T-cell (primary cell): Measurements from ENCODE around the gene TFCP2L1. TPM values are rescaled to one million over a fixed set of nuclear protein-coding genes. Genes with fewer than 3 reads are reported as not detected.
A peak's percentile ranks its signal among the peaks of the same experiment; 100 is the strongest.

Source experiments
- ATAC-seq, 4 experiments: fragments of 200-7000 bp in 3 of 4; fragments of 150-1000 bp in 1 of 4; cut with Tn5 transposase; replicated peaks in 1 of 4; 1 replicate in 3 of 4; 2 replicates in 1 of 4; pipeline ENCODE4 v1.10.0; 2021; ENCODE audit warnings: moderate library complexity in 3 of 4, mild to moderate bottlenecking in 2 of 4, moderate number of reproducible peaks in 1 of 4
- CTCF ChIA-PET, 2 donors: fragments of 300-600 bp; sonication (Branson Sonifier 250); formaldehyde crosslinking; loops; one replicate each; lab custom pipeline; 2022; ENCODE audit warnings: antibody characterized with exemption in 2 of 2; lab: Charles Lee
- POLR2A ChIA-PET, 2 donors: fragments of 300-600 bp; sonication (Branson Sonifier 250); formaldehyde crosslinking; loops; one replicate each; lab custom pipeline; 2022; ENCODE audit warnings: antibody characterized with exemption in 2 of 2; lab: Charles Lee
- DNase-seq, 35 experiments: peaks; one replicate each; pipeline versions ENCODE4 v3.0.0 to v3.0.0-alpha.2; 2013 to 2023
- H3K27ac ChIP-seq: one replicate; pipeline ENCODE4 v1.5.1; 2013; ENCODE audit warnings: low read length
- H3K27me3 ChIP-seq, 2 experiments: replicated peaks in 1 of 2; 1 replicate in 1 of 2; 2 replicates in 1 of 2; pipeline versions ENCODE4 v1.6.1 to v1.7.0; 2013; ENCODE audit warnings: low read length in 1 of 2, mixed read lengths in 1 of 2; ENCODE audit not compliant: control insufficient read depth in 2 of 2, insufficient read depth in 2 of 2; ENCODE audit errors: extremely low read depth in 1 of 2
- H3K36me3 ChIP-seq, 2 donors: 1 replicate in 1 of 2; 2 replicates in 1 of 2; pipeline versions ENCODE4 v1.6.1 to v1.7.0; 2013; ENCODE audit warnings: low read length in 1 of 2; ENCODE audit not compliant: control insufficient read depth in 2 of 2, insufficient read depth in 1 of 2; ENCODE audit errors: extremely low read depth in 1 of 2
- H3K4me1 ChIP-seq, 2 experiments: 1 replicate in 1 of 2; 2 replicates in 1 of 2; pipeline versions ENCODE4 v1.6.1 to v1.7.0; 2013; ENCODE audit warnings: low read length in 2 of 2, mixed read lengths in 1 of 2; ENCODE audit not compliant: insufficient read depth in 2 of 2, control insufficient read depth in 1 of 2; ENCODE audit errors: extremely low read depth in 1 of 2
- H3K4me3 ChIP-seq, 2 donors: 1 replicate in 1 of 2; 2 replicates in 1 of 2; pipeline versions ENCODE4 v1.5.1 to v1.7.0; 2013; ENCODE audit warnings: mild to moderate bottlenecking in 2 of 2, low read length in 1 of 2, moderate library complexity in 1 of 2; ENCODE audit not compliant: control insufficient read depth in 1 of 2; ENCODE audit errors: extremely low read depth in 1 of 2
- H3K9me3 ChIP-seq: 2 replicates; pipeline ENCODE4 v1.7.0; 2013
- H3K27ac Mint-ChIP-seq, 2 donors: one replicate each; pipeline ENCODE4 v1.8.0; 2020 to 2021; ENCODE audit warnings: mild to moderate bottlenecking in 2 of 2, mixed read lengths in 2 of 2
- H3K27me3 Mint-ChIP-seq, 2 donors: one replicate each; pipeline ENCODE4 v1.8.0; 2021 to 2022; ENCODE audit warnings: mixed read lengths in 2 of 2
- H3K36me3 Mint-ChIP-seq: one replicate; pipeline ENCODE4 v1.8.0; 2021; ENCODE audit warnings: mixed read lengths
- H3K4me1 Mint-ChIP-seq, 3 donors: one replicate each; pipeline ENCODE4 v1.8.0; 2020 to 2022; ENCODE audit warnings: mixed read lengths in 3 of 3, mild to moderate bottlenecking in 1 of 3
- H3K4me3 Mint-ChIP-seq, 3 donors: one replicate each; pipeline ENCODE4 v1.8.0; 2020 to 2022; ENCODE audit warnings: mild to moderate bottlenecking in 3 of 3, mixed read lengths in 3 of 3, moderate library complexity in 3 of 3
- H3K9me3 Mint-ChIP-seq, 3 donors: one replicate each; pipeline ENCODE4 v1.8.0; 2020 to 2022; ENCODE audit warnings: mixed read lengths in 3 of 3
- WGBS: methylation state at CpG from one replicate; pipeline ENCODE4 v1.1.5; 2013; ENCODE audit warnings: missing lambda C conversion rate; ENCODE audit not compliant: insufficient coverage; 5-methylcytosine and 5-hydroxymethylcytosine counted together
- total RNA-seq, 35 experiments: library from RNA in 6 of 35; stranded (reverse) in 6 of 35; fragments of 120-200 nt in 1 of 35; gene quantifications; one replicate each; pipeline versions ENCODE4 v1.2.1 to v1.2.4 and lab custom pipeline; 2013 to 2026

TFCP2L1 gene
- total RNA-seq, 5 donors from 2014 or later (not counting 1 experiment from before 2014, with no cell fraction given) = 0.18 to 1.0 (median 0.70) TPM

GRCh38 chr2:121200419-121201315 lies 84.3 kb downstream of the TFCP2L1 start:
- Mint-ChIP-seq H3K27ac (no peak overlapping the region), H3K27me3 (no peaks in the 10 kb centered on the region), H3K36me3 (no peaks in the 10 kb centered on the region), H3K9me3 (no peaks in the 10 kb centered on the region), H3K4me3 (no peak overlapping the region), H3K4me1 (no peaks in the 10 kb centered on the region)
- Histone ChIP-seq H3K4me3 (no peak overlapping the region), H3K4me1 (no peaks in the 10 kb centered on the region), H3K9me3 (no peaks in the 10 kb centered on the region), H3K36me3 (no peaks in the 10 kb centered on the region), H3K27me3 (no peaks in the 10 kb centered on the region), H3K27ac (no peak overlapping the region)
- 80% methylated on average over 13 of the region's 14 CpGs for WGBS
- POLR2A ChIA-PET = no interaction called here
- CTCF ChIA-PET = no interaction called here
- ATAC-seq = no peak
- DNase-seq = no peak

- Histone ChIP-seq H3K27ac (no peak overlapping the region), H3K4me1 (no peaks in the 10 kb centered on the region), H3K9me3 (no peaks in the 10 kb centered on the region), H3K27me3 (peaks cover 0 to 5% of the 10 kb centered on the region in 2 experiments), H3K4me3 (no peak overlapping the region), H3K36me3 (no peaks in the 10 kb centered on the region)
- ChIA-PET POLR2A (no interaction called here), CTCF (no interaction called here)
- ATAC-seq = no peak
- no peaks in the 10 kb centered on the region for H3K4me1 Mint-ChIP-seq
- no peaks in the 10 kb centered on the region for H3K9me3 Mint-ChIP-seq
- no peak for DNase-seq
- no peaks in the 10 kb centered on the region for H3K36me3 Mint-ChIP-seq
- 84% methylated on average over 5 of the region's 8 CpGs for WGBS
- H3K4me3 Mint-ChIP-seq = no peak overlapping the region
- no peaks in the 10 kb centered on the region for H3K27me3 Mint-ChIP-seq
- no peak overlapping the region for H3K27ac Mint-ChIP-seq
Observed at GRCh38 chr2:121200011-121200347, 85.0 kb downstream of the TFCP2L1 start.

- Histone ChIP-seq H3K9me3 (no peaks in the 10 kb centered on the region), H3K36me3 (no peaks in the 10 kb centered on the region), H3K27ac (no peak overlapping the region), H3K4me3 (no peak overlapping the region), H3K27me3 (peaks cover 0 to 8% of the 10 kb centered on the region in 2 experiments), H3K4me1 (no peaks in the 10 kb centered on the region)
- ATAC-seq (peak in 1 of 4 experiments; percentile 10), DNase-seq (no peak)
- Mint-ChIP-seq H3K36me3 (no peaks in the 10 kb centered on the region), H3K27ac (no peak overlapping the region), H3K4me3 (no peak overlapping the region), H3K27me3 (no peaks in the 10 kb centered on the region), H3K4me1 (no peaks in the 10 kb centered on the region), H3K9me3 (no peaks in the 10 kb centered on the region)
- 100% methylated on average over 2 of the region's 10 CpGs for WGBS
- CTCF ChIA-PET = no interaction called here
- POLR2A ChIA-PET = no interaction called here
Observed at GRCh38 chr2:121199281-121200010, 85.6 kb downstream of the TFCP2L1 start.

- Mint-ChIP-seq H3K4me3 (no peak overlapping the region), H3K27ac (no peak overlapping the region), H3K36me3 (no peaks in the 10 kb centered on the region), H3K27me3 (no peaks in the 10 kb centered on the region), H3K9me3 (no peaks in the 10 kb centered on the region), H3K4me1 (no peaks in the 10 kb centered on the region)
- Histone ChIP-seq H3K27me3 (peaks cover 0 to 8% of the 10 kb centered on the region in 2 experiments), H3K27ac (no peak overlapping the region), H3K4me3 (no peak overlapping the region), H3K36me3 (no peaks in the 10 kb centered on the region), H3K4me1 (no peaks in the 10 kb centered on the region), H3K9me3 (no peaks in the 10 kb centered on the region)
- POLR2A ChIA-PET = no interaction called here
- 75% methylated on average over 16 of the region's 19 CpGs for WGBS
- ATAC-seq (no peak), DNase-seq (peak in 1 of 35 experiments; percentile 30)
- CTCF ChIA-PET = no interaction called here
Observed at GRCh38 chr2:121197369-121198091, 87.5 kb downstream of the TFCP2L1 start.

GRCh38 chr2:121196849-121197155 lies 88.2 kb downstream of the TFCP2L1 start:
- ChIA-PET POLR2A (no interaction called here), CTCF (no interaction called here)
- Mint-ChIP-seq H3K36me3 (no peaks in the 10 kb centered on the region), H3K4me1 (no peaks in the 10 kb centered on the region), H3K4me3 (no peak overlapping the region), H3K27me3 (no peaks in the 10 kb centered on the region), H3K27ac (no peak overlapping the region), H3K9me3 (no peaks in the 10 kb centered on the region)
- no peak overlapping the region for H3K27ac ChIP-seq
- no peak overlapping the region for H3K4me3 ChIP-seq
- 89% methylated on average over 8 of the region's 8 CpGs for WGBS
- DNase-seq (no peak), ATAC-seq (no peak)
- no peaks in the 10 kb centered on the region for H3K4me1 ChIP-seq
- no peaks in the 10 kb centered on the region for H3K9me3 ChIP-seq
- no peaks in the 10 kb centered on the region for H3K36me3 ChIP-seq
- peaks cover 0 to 8% of the 10 kb centered on the region in 2 experiments for H3K27me3 ChIP-seq

- no peak for DNase-seq
Observed at GRCh38 chr2:121196132-121196848, 88.7 kb downstream of the TFCP2L1 start.

More at GRCh38 chr2:121196132-121196848, 88.7 kb downstream of the TFCP2L1 start:
- ChIA-PET POLR2A (no interaction called here), CTCF (no interaction called here)
- no peaks in the 10 kb centered on the region for H3K36me3 ChIP-seq
- Mint-ChIP-seq H3K27ac (no peak overlapping the region), H3K4me1 (no peaks in the 10 kb centered on the region), H3K4me3 (no peak overlapping the region), H3K9me3 (no peaks in the 10 kb centered on the region), H3K36me3 (no peaks in the 10 kb centered on the region), H3K27me3 (no peaks in the 10 kb centered on the region)
- WGBS = 86% methylated on average over 19 of the region's 19 CpGs
- H3K27me3 ChIP-seq = peaks cover 0 to 8% of the 10 kb centered on the region in 2 experiments
- no peak overlapping the region for H3K27ac ChIP-seq
- no peak overlapping the region for H3K4me3 ChIP-seq
- no peaks in the 10 kb centered on the region for H3K9me3 ChIP-seq
- H3K4me1 ChIP-seq = no peaks in the 10 kb centered on the region
- ATAC-seq = no peak
